Right forelimb (tissue), 1 donor: ENCODE results near the gene TIAL1.
A peak's percentile ranks its signal among the peaks of the same experiment; 100 is the strongest.
"Not testable (repeated sequence)": the region's sequence is repeated elsewhere in the genome, so short reads cannot be mapped to it uniquely, and the experiment has no call there.

Experiments
- DNase-seq: peaks from one replicate; pipeline ENCODE4 v3.0.0-alpha.2; 2018

Gene TIAL1

DNA sequence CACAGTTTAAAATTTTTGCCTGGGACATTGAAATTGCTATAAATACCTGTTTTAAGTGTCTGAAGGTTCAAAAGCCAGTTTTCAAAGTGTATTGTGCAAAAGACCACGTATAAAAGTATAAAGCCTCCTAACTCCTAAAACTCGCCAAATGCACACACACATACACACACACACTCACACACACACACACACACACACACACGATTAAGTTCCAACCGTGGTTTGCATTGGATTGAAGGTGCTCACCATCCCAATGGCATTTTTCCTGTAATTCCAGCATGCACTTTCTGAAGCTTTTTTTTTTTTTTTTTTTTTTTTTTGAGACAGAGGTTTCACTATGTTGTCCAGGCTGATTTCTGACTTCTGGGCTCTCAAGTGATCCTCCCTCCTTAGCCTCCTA lies 51.5 kb downstream of the TIAL1 start:
- no peak for DNase-seq

DNA sequence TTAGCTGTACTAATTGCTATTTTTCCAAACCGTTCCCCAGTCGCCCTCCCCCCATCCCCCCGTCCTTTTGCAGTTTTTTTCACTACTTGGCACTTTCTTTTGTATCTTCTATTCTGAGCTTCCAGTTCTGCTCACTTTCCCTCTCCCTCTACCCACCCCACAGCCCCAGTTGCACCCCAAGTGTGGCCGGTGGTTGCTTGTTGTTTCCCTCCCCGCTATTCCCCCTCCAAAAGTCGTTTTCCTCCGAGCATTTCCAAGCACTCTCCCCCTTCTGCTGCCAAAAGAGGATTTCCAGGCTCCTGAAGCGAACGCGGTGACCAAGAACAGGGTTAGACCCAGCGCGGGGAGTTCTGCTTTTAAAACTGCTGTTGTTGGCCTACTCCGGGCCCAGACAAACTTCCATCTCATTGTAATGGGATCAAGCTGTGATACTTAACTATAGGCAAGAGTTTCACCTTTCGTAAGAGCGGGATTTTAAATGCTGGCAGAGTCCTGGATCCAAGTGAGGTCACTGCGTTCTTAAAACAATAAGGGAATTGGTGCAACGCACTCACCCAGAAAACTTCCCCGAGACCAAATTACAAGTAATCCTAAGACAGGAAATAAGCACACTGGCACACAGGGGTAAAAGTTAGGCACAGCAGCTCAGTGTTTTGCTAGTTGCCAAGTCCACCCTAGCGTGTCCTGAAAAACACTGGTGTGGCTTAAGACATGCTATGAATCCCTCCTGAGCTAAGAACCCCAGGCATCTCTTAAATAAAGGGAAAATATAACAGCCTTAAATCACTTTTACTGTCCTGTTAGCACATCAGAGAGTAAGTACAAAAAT lies 52.7 kb downstream of the TIAL1 start:
- DNase-seq: peak; percentile 58

GRCh38 chr10:119542988-119543813 lies 53.6 kb downstream of the TIAL1 start:
- DNase-seq: peak; percentile 77

DNA sequence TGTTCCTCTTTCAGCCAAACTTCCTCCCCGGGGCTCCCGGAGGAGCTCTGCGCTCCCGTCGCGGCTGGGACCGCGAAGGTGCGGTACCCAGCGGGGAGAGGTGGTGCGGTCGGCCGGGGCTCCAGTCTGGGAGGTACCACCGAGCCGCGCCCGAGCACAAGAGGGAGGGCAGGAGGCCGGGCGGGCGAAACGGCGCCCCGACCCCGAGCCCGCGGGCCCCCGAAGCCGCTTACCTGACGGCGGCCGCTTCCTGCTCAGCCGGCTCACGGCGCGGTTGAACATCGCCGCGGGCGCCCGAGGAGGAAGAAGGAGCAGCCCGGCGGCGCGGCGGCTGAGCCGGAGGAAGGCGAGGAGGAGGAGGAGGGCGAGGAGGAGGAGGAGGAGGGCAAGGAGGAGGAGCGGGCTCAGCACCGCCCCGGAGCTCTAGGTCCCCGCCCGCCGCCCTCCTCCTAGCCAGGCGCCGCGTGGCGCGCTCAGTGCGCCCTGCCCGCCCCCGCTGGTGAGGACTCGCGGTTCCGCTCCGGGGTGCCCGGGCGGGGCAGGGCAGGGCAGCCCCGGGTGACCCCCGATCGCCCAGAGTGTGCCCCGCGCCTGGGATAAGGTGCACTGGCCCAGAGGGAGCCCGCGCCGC lies 54.3 kb downstream of the TIAL1 start, which contains the start of gene RGS10:
Gene RGS10 (minus strand): TSS at position 363 of the 631 bp plus-strand sequence. CDS start 81 bp downstream, at position 282.
- DNase-seq: peak; percentile 86

DNA sequence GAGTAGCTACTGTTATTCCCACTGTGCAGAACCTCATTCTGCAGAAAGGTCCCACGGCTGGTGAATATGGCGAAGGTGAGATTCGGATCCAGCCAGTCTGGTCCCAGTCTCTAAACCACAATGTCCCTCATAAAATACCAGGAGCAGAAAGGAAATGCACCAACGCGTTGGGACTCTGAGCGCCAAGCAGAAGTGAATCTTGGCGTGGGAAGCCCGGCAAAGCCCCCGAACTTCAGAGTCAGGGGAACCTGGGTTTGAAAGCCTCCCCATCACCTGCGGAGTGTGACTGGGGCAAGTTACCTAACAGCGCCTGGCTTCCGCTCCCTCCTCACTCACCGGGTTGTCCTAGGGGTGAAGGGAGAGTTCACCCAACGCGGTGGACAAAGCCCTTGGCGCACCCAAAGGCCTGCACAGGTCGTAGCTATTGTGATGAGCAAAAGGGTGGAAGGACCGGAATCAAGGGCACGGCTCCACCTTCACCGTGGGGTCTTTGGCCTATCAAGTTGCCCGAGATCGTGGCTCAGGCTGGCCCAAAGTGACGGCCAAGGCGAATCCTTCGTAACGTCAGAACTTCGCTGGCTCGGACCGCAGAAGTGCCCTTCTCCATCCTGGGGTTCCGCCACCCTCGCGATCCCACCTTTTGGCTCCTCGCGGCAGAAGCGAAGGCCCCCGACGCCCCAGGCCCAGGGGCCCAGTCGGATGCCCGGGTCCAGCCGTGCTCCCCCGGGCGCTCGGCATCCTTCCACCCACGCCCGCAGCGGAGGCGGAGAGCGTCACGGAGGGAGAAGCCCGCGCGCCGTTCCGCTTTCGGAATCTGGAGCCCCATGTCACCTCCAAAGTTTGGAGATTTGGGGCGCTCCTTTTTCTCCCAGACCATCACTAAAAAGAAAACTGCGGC lies 55.1 kb downstream of the TIAL1 start:
- peak; percentile 55 for DNase-seq

DNA sequence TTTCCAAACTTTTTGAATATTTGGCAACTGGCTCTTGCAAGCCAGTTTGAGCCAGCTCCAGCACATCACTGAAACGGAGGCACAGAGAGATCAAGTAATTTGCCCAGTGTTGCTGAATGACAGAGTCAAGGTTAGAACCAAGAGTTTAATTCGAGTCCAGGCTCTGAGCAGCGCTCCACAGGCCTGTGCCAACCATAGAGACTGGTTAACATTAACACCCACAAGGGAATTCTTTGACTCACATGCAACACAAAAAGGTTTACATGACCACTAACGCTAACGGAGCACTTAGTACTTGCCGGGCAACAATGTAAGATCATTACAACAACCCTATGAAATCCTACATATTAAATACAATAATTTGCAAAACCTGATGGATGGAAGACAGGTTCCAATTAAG lies 55.7 kb downstream of the TIAL1 start:
- DNase-seq: no peak

DNA sequence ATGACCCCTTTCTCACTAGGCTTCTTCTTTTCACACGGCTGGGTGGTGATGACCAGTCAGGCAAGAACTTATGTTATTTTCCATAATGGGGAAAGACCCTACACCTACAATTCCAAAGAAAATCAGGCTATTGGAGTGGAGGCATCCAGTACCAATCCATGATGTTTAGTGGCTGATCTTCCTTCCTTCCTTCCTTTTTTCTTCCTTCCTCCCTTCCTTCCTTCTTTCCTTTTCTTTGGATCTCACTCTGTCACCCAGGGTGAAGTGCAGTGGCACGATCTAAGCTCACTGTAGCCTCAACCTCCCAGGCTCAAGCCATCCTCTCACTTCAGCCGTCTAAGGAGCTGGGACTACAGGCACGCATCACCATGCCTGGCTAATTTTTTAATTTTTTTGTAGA lies 56.7 kb downstream of the TIAL1 start:
- DNase-seq: no peak

- no peak for DNase-seq
Observed at GRCh38 chr10:119539359-119539825, 57.4 kb downstream of the TIAL1 start.

DNA sequence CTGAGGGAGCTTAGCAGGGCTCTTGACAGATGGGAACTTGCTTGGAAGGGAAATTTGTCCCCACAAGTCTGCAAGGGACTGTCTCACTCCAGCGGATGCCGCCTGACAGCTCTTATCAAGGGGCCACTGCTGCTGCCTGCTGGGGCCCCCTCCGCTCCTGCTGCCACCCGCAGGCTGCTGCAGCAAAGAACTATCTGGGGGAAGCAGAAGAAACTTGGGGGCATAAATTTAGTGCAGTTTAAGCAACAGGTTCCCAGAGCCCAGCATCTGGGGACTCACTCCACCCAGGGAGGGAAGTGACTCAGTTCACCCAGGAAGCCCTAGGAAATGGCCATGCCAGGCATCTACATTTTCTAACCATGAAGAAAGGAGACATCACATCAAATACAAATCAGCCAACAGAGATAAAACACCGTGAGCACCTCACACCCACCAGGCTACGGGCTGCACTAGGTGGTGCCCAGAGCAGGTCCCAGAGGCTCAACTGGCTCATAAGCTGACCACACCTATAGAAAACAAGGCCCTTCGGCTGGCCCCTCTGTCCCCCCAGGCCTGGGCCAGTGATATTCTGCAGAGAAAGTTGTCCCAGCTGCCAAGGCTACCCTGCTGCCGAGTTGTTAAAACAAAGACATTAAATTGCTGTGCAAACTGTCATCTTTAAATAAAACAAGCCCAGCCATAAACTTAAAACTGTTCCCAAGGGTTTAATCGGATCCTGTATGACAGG lies 58.0 kb downstream of the TIAL1 start:
- DNase-seq: no peak

GRCh38 chr10:119537953-119538630 lies 58.7 kb downstream of the TIAL1 start:
- no peak for DNase-seq

DNA sequence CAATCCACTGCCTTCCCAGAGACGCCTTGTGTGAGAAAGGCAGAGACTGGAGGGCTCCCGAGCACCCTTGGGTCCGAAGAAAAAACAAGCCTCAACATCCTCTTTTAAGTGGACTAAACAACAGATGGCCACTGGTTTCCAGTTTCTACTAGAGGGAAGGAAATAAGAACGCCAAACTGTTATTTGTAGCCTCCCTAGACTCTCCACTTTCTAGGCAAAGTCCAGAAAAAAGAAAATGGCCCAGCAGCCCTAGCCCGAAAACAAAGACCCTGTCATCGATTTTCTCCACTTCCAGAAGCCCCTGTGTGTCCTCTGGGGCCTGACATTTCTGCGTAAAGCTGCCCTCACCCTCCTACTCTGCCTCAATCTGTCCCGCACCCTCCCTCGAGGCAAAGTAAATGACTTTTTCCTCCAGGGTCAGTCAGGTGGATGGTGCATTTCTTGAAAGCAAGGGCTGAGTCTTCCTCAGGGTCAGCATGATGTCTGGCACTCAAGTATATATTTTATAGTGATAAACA lies 60.2 kb downstream of the TIAL1 start:
- DNase-seq: no peak

- no peak for DNase-seq
Observed at GRCh38 chr10:119535837-119536507, 60.8 kb downstream of the TIAL1 start.

GRCh38 chr10:119535305-119535704 lies 61.5 kb downstream of the TIAL1 start:
- no peak for DNase-seq

- DNase-seq: no peak
Observed at GRCh38 chr10:119533473-119533872, 63.3 kb downstream of the TIAL1 start.

DNA sequence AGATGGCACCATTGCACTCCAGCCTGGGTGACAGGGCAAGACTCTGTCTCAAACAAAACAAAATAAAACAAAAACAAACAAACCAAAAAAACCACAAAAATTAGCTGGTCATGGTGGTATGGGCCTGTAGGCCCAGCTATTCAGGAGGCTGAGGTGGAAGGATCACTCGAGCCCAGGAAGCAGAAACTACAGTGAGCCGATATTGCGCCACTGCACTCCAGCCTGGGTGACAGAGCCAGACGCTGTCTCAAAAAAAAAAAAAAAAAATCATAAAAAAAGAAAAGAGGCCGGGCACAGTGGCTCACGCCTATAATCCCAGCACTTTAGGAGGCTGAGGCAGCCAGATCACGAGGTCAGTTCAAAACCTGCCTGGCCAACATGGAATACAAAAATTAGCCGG lies 64.0 kb downstream of the TIAL1 start:
- not testable (repeated sequence) for DNase-seq

DNA sequence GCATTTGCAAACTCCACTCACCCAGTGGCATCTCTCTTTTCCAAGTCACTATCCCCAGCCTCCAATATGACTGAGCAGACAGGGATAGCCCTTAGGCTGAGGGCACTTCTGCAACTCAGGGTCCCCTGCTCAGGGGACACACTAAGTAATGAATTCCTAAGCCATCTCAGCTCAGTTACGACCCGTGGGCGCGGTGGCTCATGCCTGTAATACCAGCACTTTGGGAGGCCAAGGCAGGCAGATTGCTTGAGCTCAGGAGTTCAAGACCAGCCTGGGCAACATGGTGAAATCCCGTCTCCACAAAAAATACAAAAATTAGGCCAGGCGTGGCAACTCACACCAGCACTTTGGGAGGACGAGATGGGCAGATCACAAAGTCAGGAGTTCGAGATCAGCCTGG lies 64.5 kb downstream of the TIAL1 start:
- DNase-seq: not testable (repeated sequence)

GRCh38 chr10:119531067-119531466 lies 65.7 kb downstream of the TIAL1 start:
- DNase-seq: no peak

GRCh38 chr10:119528663-119529237 lies 68.0 kb downstream of the TIAL1 start:
- not testable (repeated sequence) for DNase-seq
